ENCODE results near the gene ZNG1A. TPM values are rescaled to one million over a fixed set of nuclear protein-coding genes. Genes with fewer than 3 reads are reported as not detected.
"Not testable (repeated sequence)": the region's sequence is repeated elsewhere in the genome, so short reads cannot be mapped to it uniquely, and the experiment has no call there.

The ZNG1A gene
- total RNA-seq, 1 experiment from 2014 or later: 27.6 TPM

DNA sequence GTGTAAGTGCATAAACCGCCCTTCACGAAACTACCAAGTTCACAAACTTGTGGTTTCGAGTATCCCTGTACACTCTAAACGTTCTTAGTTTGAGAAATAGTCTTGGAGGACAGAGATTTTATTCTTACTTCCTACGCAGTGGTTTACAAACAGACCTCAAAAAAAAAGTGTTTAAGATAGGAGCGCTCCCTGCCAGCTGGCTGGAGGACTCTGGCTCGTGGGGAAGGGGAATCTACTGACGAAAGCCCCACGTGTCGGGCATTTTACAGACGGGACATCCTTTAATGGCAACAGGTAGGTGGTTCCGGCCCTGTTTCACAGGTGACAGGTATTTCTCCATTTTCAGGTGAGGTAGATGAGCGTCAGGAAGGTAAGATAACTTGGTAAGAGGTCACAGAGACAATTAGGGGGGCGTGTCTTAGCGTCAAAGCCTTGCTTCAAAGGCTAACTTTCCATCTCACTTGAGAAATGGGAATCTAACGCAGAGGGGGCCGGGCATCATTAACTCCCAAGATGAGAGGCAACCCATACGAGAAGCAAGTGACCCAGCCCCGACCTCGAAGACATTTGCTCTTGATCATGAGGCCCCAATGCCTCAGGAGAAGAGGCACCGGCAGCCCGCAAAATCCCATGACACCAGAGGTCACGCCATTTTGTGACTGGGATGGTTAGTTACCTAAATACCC, 573 bp downstream of the ZNG1A start:
- not testable (repeated sequence) for DNase-seq (ENCODE audit: low read depth)

DNA sequence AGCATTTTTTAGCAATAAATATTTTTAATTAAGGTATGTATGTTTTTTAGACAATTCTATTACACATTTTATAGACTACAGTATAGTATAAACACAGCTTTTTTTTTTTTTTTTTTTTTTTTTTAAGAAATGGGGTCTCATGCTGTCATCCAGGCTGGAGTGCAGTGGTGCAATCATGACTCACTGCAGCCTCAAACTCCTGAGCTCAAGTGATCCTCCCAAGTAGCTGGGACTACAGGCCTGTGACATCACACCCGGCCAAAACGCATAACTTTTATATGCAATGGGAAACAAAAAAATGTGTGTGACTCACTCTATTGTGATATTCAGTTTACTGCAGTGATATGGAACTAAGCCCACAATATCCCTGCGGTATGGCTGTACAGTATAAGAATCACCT, 9.1 kb downstream of the ZNG1A start:
- not testable (repeated sequence) for DNase-seq (ENCODE audit: low read depth)

- DNase-seq (ENCODE audit: low read depth): not testable (repeated sequence)
These were observed 19.0 kb downstream of the ZNG1A start for GRCh38 chr9:159871-160270.

DNA sequence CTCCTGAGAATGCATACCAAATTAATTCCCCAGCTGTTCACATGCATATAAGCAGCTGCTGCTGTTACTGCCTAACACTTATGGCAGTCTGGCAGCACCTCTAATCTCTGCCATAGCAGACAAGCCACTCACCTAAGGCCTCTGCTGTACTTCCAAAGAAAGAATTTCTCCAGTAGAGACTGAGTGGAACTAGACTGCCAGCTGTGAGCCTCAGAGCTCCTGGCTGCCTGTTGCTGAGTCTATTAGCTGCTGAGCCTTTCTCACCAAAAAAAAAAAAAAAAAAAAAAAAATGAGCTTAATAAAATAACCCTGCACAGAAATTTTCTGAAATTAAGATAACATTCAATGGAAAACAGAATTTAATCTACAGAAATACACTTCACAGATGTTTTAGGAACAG, 27.7 kb downstream of the ZNG1A start:
- DNase-seq (ENCODE audit: low read depth): peak; percentile 0

- DNase-seq (ENCODE audit: low read depth): not testable (repeated sequence)
These were observed 39.0 kb downstream of the ZNG1A start for GRCh38 chr9:139880-140279.

GRCh38 chr9:117995-118467, 60.8 kb downstream of the ZNG1A start, which contains the start of gene FOXD4:
TSS of gene FOXD4 (minus strand) at chr9:118417. CDS start at chr9:118119, 298 bp downstream.
- DNase-seq (ENCODE audit: low read depth): not testable (repeated sequence)

DNA sequence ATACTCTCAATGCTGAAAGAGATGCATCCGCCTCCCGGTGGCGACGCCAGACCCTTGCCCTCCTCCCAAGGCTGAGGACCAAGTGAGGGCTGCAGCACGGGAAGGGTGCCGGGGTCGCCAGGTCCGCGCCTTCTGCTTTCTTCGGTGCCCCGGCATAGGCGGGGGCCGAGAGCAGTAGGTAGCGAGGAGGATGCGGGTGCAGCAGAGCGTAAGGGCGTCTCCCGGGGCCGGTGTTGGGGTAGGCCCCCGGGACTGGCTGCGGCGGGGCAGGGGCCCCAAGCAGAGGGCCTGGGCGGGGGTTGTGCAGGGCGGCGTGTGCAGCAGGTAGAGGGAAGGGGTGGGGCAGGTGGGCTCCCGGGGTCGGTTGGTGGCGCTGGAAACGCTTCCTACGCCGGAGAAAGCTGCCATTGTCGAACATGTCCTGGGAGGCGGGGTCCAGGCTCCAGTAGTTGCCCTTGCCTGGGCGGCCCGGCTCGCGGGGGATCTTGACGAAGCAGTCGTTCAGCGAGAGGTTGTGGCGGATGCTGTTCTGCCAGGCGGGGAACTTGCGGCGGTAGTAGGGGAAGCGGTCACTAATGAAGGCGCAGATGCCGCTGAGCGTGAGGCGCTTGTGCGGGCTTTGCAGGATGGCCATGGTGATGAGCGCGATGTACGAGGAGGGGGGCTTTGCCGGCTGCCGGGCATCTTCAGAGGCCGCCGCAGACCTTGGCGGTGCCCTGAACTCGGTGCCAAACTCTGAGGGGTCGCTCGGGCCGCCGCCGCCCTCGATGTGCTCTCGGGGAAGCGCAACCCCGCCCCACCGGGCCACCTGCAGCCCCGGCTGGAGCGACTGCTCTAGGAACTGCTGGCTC, 61.5 kb downstream of the ZNG1A start:
- not testable (repeated sequence) for DNase-seq (ENCODE audit: low read depth)

DNA sequence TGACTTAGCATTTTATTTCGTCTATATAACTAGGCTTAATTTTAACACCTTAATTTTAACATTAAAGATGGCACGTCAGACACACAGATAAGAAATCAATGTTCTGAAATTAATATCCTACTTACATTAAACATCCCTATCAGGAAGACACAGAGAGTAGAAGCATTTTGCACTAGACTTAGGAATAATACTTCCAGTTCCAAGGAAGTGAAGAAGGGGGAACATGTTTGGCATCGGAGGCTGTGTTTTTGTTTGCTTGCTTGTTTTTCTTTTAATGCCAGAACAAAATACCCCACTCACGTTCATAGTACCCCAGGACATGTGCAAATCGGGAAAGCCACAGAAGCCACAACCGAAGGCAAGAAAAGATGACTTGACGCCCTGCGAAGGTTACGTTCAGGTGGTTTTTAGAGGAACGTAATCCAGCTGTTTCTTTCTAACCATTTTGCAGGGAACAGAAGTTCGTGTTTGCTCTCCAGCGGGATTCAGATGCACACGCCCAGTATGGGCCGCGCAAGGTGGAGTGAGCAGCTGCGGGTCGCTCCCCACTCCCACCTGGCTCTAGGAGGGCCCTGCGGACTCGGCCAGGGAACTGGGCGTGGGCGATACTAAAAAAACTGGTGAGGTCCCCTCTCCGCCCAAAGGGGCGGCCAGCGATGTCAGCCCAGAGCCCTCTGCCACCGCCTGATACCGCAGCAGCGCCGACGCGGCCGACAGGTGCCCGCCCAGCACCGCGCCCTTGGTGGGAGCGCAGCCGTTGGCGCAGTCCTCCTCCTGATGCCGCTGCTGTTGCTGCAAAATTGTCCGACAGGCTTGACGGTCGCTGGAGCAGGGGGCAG, 62.4 kb downstream of the ZNG1A start:
- not testable (repeated sequence) for DNase-seq (ENCODE audit: low read depth)

- not testable (repeated sequence) for DNase-seq (ENCODE audit: low read depth)
These were observed 63.8 kb downstream of the ZNG1A start for GRCh38 chr9:115118-115451.

DNA sequence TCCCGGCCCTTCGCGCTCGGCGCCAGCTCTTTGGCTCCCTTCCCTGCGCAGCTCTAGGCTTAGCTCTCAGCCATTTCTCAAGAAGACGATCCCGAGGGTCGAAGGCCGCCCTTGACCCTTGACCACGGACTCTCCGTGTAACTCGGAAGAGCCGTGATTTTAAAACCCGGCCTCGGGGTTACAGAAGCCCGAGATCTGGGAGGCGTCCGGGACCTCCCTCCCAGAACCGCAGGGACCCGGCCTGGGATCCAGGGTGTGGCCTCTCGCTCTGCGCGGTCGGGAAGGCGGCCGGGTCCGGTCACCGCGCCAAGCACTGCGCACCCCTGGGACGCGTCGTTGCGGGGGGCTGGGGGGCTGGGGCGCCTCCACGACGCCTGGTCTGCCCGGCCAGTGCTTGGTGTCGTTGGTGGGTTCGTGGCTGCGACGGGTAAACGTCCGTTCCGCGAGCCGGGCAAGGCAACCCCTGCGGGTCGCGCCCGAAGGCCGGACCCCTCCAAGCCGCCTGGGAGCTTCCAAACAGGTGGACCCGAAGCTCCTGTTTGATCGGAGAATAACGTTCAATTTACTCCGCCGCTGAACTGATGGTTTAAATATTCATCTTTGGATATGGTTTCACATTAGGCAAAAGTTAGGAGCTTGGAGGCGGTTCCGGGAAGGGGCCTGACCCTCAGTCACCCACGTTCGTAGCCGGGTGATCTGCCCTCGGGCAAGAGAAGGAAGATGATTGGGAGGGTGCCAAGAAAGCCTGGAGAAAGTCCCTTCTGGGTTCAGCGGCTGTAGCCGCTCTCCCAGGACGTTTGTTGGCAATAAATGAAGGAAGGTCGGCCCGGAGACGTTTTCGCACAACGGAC, 64.4 kb downstream of the ZNG1A start:
- peak; percentile 2 for DNase-seq (ENCODE audit: low read depth)

DNA sequence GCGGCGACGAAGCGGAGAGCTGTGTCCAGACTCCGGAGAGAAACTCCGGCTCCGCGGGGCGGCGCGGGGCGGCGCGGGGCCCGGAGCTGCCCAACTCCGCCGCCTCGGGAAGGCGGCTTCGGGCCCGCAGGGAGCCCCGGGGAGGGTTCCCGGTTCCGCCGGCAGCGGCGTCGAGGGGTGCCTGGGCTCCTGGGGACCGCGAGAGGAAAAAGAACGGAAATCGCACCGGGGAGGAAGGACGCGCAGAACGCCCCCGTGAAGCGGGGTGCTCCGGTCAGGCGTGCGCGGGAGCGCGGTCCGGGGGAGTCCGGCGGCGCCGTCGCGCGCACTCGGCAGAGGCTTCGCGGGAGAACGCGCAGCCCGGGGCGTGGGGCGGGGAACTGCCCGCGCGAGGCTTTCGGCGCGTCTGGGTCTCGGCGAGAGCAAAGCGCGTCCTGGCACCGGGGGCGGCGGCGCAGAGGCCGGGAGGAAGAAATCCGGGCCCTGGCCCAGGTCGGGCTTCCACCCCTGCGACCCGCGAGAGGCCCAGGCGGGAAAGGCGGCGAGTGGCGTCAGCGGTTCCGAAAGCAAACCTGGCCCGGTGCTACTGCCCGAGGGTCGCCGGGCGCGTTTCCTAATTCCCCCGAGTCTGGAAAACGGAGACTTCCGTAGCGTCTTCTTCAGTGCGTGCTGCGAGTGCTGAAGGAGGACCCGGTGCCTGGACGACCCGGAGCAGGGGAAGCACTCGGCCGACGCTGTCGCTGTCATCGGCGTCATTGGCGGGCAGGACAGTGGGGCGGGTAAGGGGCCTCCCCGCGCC, 65.2 kb downstream of the ZNG1A start:
- peak; percentile 1 for DNase-seq (ENCODE audit: low read depth)

DNA sequence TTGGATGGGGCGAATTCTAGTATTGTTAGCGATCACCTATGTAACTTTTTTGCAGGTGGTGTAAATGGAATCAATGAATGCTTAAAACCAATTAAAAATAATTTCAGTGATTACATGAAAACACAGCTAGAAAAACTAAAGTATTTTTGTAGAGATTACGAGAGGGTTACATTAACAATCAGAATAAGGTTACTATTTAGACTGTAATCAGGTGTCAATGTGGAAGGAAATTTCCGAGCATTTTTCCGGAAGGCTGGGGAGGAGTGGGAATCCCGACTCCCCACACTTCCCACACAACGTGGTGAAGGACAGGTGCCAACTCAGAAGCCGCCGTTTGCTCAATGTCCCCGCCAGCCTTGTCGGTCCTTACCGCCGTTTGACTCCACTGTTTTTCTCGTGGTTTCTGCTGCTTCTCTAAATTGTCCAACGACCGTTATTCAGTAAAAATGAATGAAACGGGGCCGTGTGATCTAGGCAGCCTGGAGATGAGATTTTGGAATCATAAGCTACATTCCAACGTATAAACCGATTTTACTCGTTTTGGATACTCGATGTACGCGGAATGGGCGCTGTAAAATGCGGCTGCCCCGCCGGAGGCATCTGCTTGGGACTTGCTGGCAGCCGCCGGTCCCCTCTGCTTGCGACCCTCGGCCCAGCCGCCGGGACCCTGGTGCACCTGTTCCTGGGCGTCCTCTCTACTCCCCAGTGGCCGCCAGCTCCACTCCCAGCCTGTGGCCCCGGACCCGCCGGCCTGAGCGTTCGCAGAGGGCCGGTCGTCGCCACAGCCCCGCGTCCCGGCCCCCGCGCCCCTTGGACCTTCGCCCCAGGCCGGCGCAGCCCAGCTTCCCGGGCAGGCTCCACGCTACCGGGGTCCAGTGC, 66.0 kb downstream of the ZNG1A start:
- peak; percentile 1 for DNase-seq (ENCODE audit: low read depth)

- DNase-seq (ENCODE audit: low read depth): not testable (repeated sequence)
These were observed 68.2 kb downstream of the ZNG1A start for GRCh38 chr9:110672-111071.

- DNase-seq (ENCODE audit: low read depth): peak; percentile 40
These were observed 69.3 kb downstream of the ZNG1A start for GRCh38 chr9:109540-109939.

GRCh38 chr9:108742-109495, 69.9 kb downstream of the ZNG1A start:
- DNase-seq (ENCODE audit: low read depth): not testable (repeated sequence)

DNA sequence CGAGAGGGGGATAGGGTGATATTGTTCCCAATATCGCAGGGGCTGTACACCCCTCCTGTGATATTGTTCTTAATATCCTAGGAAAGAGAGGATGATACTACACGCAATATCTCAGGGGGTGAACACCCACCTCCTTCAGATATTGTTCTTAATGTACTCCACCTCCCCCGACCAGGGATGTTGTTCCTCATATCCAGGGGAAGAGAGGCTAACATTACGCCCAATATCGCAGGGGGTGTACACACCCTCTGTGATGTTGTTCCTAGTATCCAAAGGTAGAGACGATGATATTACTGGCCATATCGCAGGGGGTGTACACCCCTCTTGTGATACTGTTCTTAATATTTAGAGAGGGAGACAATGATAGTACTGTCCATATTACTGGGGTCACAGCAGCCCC, 72.9 kb downstream of the ZNG1A start:
- DNase-seq (ENCODE audit: low read depth): not testable (repeated sequence)

GRCh38 chr9:100430-100829, 78.4 kb downstream of the ZNG1A start:
- not testable (repeated sequence) for DNase-seq (ENCODE audit: low read depth)

DNA sequence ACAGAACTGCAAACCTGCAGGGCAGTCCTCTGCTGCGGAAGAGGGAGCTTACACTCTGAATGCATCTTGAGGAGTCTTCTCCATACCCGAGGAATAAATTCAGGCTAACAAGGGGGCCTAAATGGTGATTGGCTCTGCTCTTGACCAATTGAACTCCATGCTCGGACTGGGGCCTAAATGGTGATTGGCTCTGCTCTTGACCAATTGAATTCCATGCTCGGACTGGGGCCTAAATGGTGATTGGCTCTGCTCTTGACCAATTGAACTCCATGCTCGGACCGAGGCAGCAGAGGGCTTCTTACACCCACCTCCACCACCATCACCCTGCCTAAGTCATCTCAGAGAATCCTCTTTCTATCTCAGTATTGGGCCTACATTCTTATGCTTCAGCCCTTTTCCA, 79.0 kb downstream of the ZNG1A start:
- peak; percentile 1 for DNase-seq (ENCODE audit: low read depth)
